ENCODE data around the gene DSG4. TPM values are rescaled to one million over a fixed set of nuclear protein-coding genes. Genes with fewer than 3 reads are reported as not detected.

DSG4 gene
- total RNA-seq, 1 experiment from 2014 or later: 0.07 TPM

GRCh38 chr18:31436825-31437224 is 60.2 kb downstream of the DSG4 start:
- ChIA-PET RAD21 (ENCODE audit: low non-redundant PET in 1 of 2, low total read pairs in 2 of 2, uncharacterized antibody in 2 of 2, unreplicated experiment in 2 of 2) (no interaction called here), CTCF (no interaction called here), POLR2A (interaction anchor here (0.5 kb wide), 1 partner anchor 374 kb away, joined by 3 read pairs; no protein-coding TSS in a partner anchor)
- H3K36me3 ChIP-seq (ENCODE audit: control insufficient read depth in 1 of 2, insufficient read depth in 2 of 2, low read length in 2 of 2): no peaks in the 10 kb centered on the region
- H3K9me2 ChIP-seq (ENCODE audit: insufficient read depth): no peaks in the 10 kb centered on the region
- no peak overlapping the region for H2AFZ ChIP-seq (ENCODE audit: low read depth, low read length, poor library complexity, severe bottlenecking)
- DNase-seq (ENCODE audit: low read depth, low spot score) (no peak), ATAC-seq (no peak)
- H3K4me3 ChIP-seq (replicated peaks in 1 of 2; ENCODE audit: low read depth in 1 of 2, low read length in 2 of 2): no peak overlapping the region
- H3K9me3 ChIP-seq (ENCODE audit: control insufficient read depth in 1 of 2, insufficient read depth in 1 of 2, low read depth in 1 of 2, low read length in 2 of 2): no peaks in the 10 kb centered on the region
- no peak overlapping the region for H3K9ac ChIP-seq (ENCODE audit: low read length)
- H4K20me1 ChIP-seq (ENCODE audit: insufficient read depth): no peaks in the 10 kb centered on the region
- intact Hi-C loops (cut with micrococcal nuclease): no loop called here
- peaks cover 0 to 5% of the 10 kb centered on the region in 2 experiments; a peak in 1 of 4 replicates for H3K4me1 ChIP-seq (ENCODE audit: control insufficient read depth in 1 of 2, insufficient read depth in 2 of 2, low read length in 2 of 2)
- H3K27me3 ChIP-seq (ENCODE audit: insufficient read depth, low read length): no peaks in the 10 kb centered on the region
- TF ChIP-seq EZH2phosphoT487 (IDR thresholded peaks at IDR 0.05; ENCODE audit: borderline replicate concordance): no peak
- TF ChIP-seq CBX3 (IDR thresholded peaks at IDR 0.05; ENCODE audit: low read depth): no peak
- H3K79me2 ChIP-seq (ENCODE audit: insufficient read depth, low read length): no peaks in the 10 kb centered on the region
- no TSS peak for BruUV-seq (replicated peaks)
- no peak overlapping the region for H3K4me2 ChIP-seq (ENCODE audit: low read length)
- no peak overlapping the region for H3K27ac ChIP-seq (ENCODE audit: low read depth, low read length)

- H3K9ac ChIP-seq (ENCODE audit: low read length): no peak overlapping the region
- intact Hi-C loops (cut with micrococcal nuclease): no loop called here
Observed at GRCh38 chr18:31438402-31438801, 61.8 kb downstream of the DSG4 start.

More at GRCh38 chr18:31438402-31438801, 61.8 kb downstream of the DSG4 start:
- no peak overlapping the region for H2AFZ ChIP-seq (ENCODE audit: low read depth, low read length, poor library complexity, severe bottlenecking)
- ChIA-PET CTCF (interaction anchor here (2.4 kb wide), 1 partner anchor 14 kb away, joined by 10 read pairs; no protein-coding TSS in a partner anchor), RAD21 (ENCODE audit: low non-redundant PET in 1 of 2, low total read pairs in 2 of 2, uncharacterized antibody in 2 of 2, unreplicated experiment in 2 of 2) (no interaction called here), POLR2A (no interaction called here)
- TF ChIP-seq ELF1 (IDR thresholded peaks at IDR 0.05; ENCODE audit: borderline replicate concordance, low read depth): no peak
- no peak for TF ChIP-seq EZH2 (IDR thresholded peaks at IDR 0.05)
- no peak for TF ChIP-seq JUND (IDR thresholded peaks at IDR 0.05)
- ATAC-seq: no peak
- H3K4me1 ChIP-seq (ENCODE audit: control insufficient read depth in 1 of 2, insufficient read depth in 2 of 2, low read length in 2 of 2): peaks cover 0 to 5% of the 10 kb centered on the region in 2 experiments; a peak in 1 of 4 replicates
- no peaks in the 10 kb centered on the region for H3K27me3 ChIP-seq (ENCODE audit: insufficient read depth, low read length)
- H3K79me2 ChIP-seq (ENCODE audit: insufficient read depth, low read length): no peaks in the 10 kb centered on the region
- no peak overlapping the region for H3K27ac ChIP-seq (ENCODE audit: low read depth, low read length)
- DNase-seq (ENCODE audit: low read depth, low spot score): no peak
- no peaks in the 10 kb centered on the region for H4K20me1 ChIP-seq (ENCODE audit: insufficient read depth)
- no peaks in the 10 kb centered on the region for H3K36me3 ChIP-seq (ENCODE audit: control insufficient read depth in 1 of 2, insufficient read depth in 2 of 2, low read length in 2 of 2)
- H3K9me3 ChIP-seq (ENCODE audit: control insufficient read depth in 1 of 2, insufficient read depth in 1 of 2, low read depth in 1 of 2, low read length in 2 of 2): no peaks in the 10 kb centered on the region
- no peak overlapping the region for H3K4me3 ChIP-seq (replicated peaks in 1 of 2; ENCODE audit: low read depth in 1 of 2, low read length in 2 of 2)
- no peak overlapping the region for H3K4me2 ChIP-seq (ENCODE audit: low read length)
- no TSS peak for BruUV-seq (replicated peaks)
- H3K9me2 ChIP-seq (ENCODE audit: insufficient read depth): no peaks in the 10 kb centered on the region
